ENCODE measurements around the gene PTGFRN. TPM values are rescaled to one million over a fixed set of nuclear protein-coding genes. Genes with fewer than 3 reads are reported as not detected.

PTGFRN gene
- total RNA-seq, 1 donor from 2014 or later = 91.3 TPM

GRCh38 chr1:116982319-116983004, 72.7 kb downstream of the PTGFRN start:
- no peak for DNase-seq (ENCODE audit: low read depth)
- H3K36me3 ChIP-seq (ENCODE audit: control insufficient read depth, insufficient read depth, low read length) = no peaks in the 10 kb centered on the region
- H3K4me3 ChIP-seq (ENCODE audit: low read depth, low read length) = no peak overlapping the region
- H3K27me3 ChIP-seq (ENCODE audit: control insufficient read depth, insufficient read depth, low read length) = no peaks in the 10 kb centered on the region
- no peak for TF ChIP-seq CTCF (IDR thresholded peaks at IDR 0.05; ENCODE audit: insufficient read depth, low read length, poor library complexity, severe bottlenecking)

- Histone ChIP-seq H3K4me3 (ENCODE audit: low read depth, low read length) (no peak overlapping the region), H3K36me3 (ENCODE audit: control insufficient read depth, insufficient read depth, low read length) (no peaks in the 10 kb centered on the region), H3K27me3 (ENCODE audit: control insufficient read depth, insufficient read depth, low read length) (no peaks in the 10 kb centered on the region)
- TF ChIP-seq CTCF (IDR thresholded peaks at IDR 0.05; ENCODE audit: insufficient read depth, low read length, poor library complexity, severe bottlenecking) = no peak
- no peak for DNase-seq (ENCODE audit: low read depth)
These were observed 73.4 kb downstream of the PTGFRN start for GRCh38 chr1:116983112-116983511.

- no peaks in the 10 kb centered on the region for H3K27me3 ChIP-seq (ENCODE audit: control insufficient read depth, insufficient read depth, low read length)
- no peak for DNase-seq (ENCODE audit: low read depth)
- no peak overlapping the region for H3K4me3 ChIP-seq (ENCODE audit: low read depth, low read length)
- H3K36me3 ChIP-seq (ENCODE audit: control insufficient read depth, insufficient read depth, low read length) = no peaks in the 10 kb centered on the region
- no peak for TF ChIP-seq CTCF (IDR thresholded peaks at IDR 0.05; ENCODE audit: insufficient read depth, low read length, poor library complexity, severe bottlenecking)
These were observed 74.0 kb downstream of the PTGFRN start for GRCh38 chr1:116983678-116984077.

- no peaks in the 10 kb centered on the region for H3K36me3 ChIP-seq (ENCODE audit: control insufficient read depth, insufficient read depth, low read length)
- H3K4me3 ChIP-seq (ENCODE audit: low read depth, low read length) = no peak overlapping the region
- no peaks in the 10 kb centered on the region for H3K27me3 ChIP-seq (ENCODE audit: control insufficient read depth, insufficient read depth, low read length)
- no peak for TF ChIP-seq CTCF (IDR thresholded peaks at IDR 0.05; ENCODE audit: insufficient read depth, low read length, poor library complexity, severe bottlenecking)
- DNase-seq (ENCODE audit: low read depth) = no peak
These were observed 74.9 kb downstream of the PTGFRN start for GRCh38 chr1:116984406-116985160.

- no peaks in the 10 kb centered on the region for H3K36me3 ChIP-seq (ENCODE audit: control insufficient read depth, insufficient read depth, low read length)
- no peaks in the 10 kb centered on the region for H3K27me3 ChIP-seq (ENCODE audit: control insufficient read depth, insufficient read depth, low read length)
- DNase-seq (ENCODE audit: low read depth) = no peak
- no peak for TF ChIP-seq CTCF (IDR thresholded peaks at IDR 0.05; ENCODE audit: insufficient read depth, low read length, poor library complexity, severe bottlenecking)
- H3K4me3 ChIP-seq (ENCODE audit: low read depth, low read length) = no peak overlapping the region
These were observed 76.9 kb downstream of the PTGFRN start for GRCh38 chr1:116986421-116987255.

All from kidney epithelial cell (primary cell).